Stimulated activated CD4-positive, alpha-beta T cell treated with anti-CD3 and anti-CD28 coated beads, Interleukin-15, amount 100 ng/mL, for 1 hour (primary cell): Measurements from ENCODE around the gene UFSP1.
"Not testable (repeated sequence)": the region's sequence is repeated elsewhere in the genome, so short reads cannot be mapped to it uniquely, and the experiment has no call there.

Source experiments
- DNase-seq, 2 donors: peaks; one replicate each; pipeline ENCODE4 v3.0.0-alpha.2; 2020; ENCODE audit warnings: low read depth in 1 of 2, low spot score in 1 of 2

Gene UFSP1

GRCh38 chr7:100860702-100861615 is 28.6 kb downstream of the UFSP1 start:
- no peak for DNase-seq

- DNase-seq = no peak
Observed at GRCh38 chr7:100859856-100860255, 29.7 kb downstream of the UFSP1 start.

GRCh38 chr7:100856871-100857282 is 32.6 kb downstream of the UFSP1 start:
- DNase-seq = no peak

GRCh38 chr7:100855515-100855914 is 34.0 kb downstream of the UFSP1 start:
- DNase-seq = no peak

GRCh38 chr7:100854899-100855298 is 34.6 kb downstream of the UFSP1 start:
- DNase-seq = not testable (repeated sequence)

- no peak for DNase-seq
Observed at GRCh38 chr7:100854146-100854895, 35.2 kb downstream of the UFSP1 start.

- DNase-seq = peak; percentile 63 to 81
Observed at GRCh38 chr7:100852048-100852872, 37.3 kb downstream of the UFSP1 start, which contains the start of gene SLC12A9. Gene SLC12A9 (plus strand): TSS chr7:100852713. CDS start chr7:100854198, 1,485 bp downstream.

GRCh38 chr7:100847360-100847759 is 42.2 kb downstream of the UFSP1 start:
- DNase-seq = no peak

- DNase-seq = no peak
Observed at GRCh38 chr7:100840470-100841100, 48.9 kb downstream of the UFSP1 start.

GRCh38 chr7:100839361-100839760 is 50.2 kb downstream of the UFSP1 start:
- no peak for DNase-seq
